CD14-positive monocyte (primary cell): ENCODE data around the gene SLC22A14. TPM values are rescaled to one million over a fixed set of nuclear protein-coding genes. Genes with fewer than 3 reads are reported as not detected.

ENCODE experiments used
- DNase-seq, 3 donors: peaks; one replicate each; pipeline ENCODE4 v3.0.0-alpha.2; 2011 to 2022
- H2AFZ ChIP-seq: 2 replicates; pipeline ENCODE4 v1.6.0; 2012; ENCODE audit warnings: mild to moderate bottlenecking, low read depth, low read length, inconsistent platforms; ENCODE audit not compliant: insufficient read depth, poor library complexity, severe bottlenecking
- H3K27ac ChIP-seq, 2 donors: 1 replicate in 1 of 2; 2 replicates in 1 of 2; pipeline ENCODE4 v1.5.1; 2012 to 2013; ENCODE audit warnings: low read length in 2 of 2, control low read depth in 1 of 2, inconsistent platforms in 1 of 2, low read depth in 1 of 2, mild to moderate bottlenecking in 1 of 2
- H3K27me3 ChIP-seq, 2 donors: one replicate each; pipeline versions ENCODE4 v1.6.0 to v1.6.1; 2011 to 2013; ENCODE audit warnings: low read length in 2 of 2; ENCODE audit not compliant: control insufficient read depth in 2 of 2, insufficient read depth in 2 of 2
- H3K36me3 ChIP-seq, 2 donors: replicated peaks in 1 of 2; 1 replicate in 1 of 2; 2 replicates in 1 of 2; pipeline versions ENCODE4 v1.5.1 to v1.6.1; 2012 to 2013; ENCODE audit warnings: low read length in 2 of 2, control low read depth in 1 of 2, inconsistent platforms in 1 of 2, mild to moderate bottlenecking in 1 of 2; ENCODE audit not compliant: insufficient read depth in 2 of 2, control insufficient read depth in 1 of 2
- H3K4me1 ChIP-seq, 2 donors: 1 replicate in 1 of 2; 2 replicates in 1 of 2; pipeline versions ENCODE4 v1.5.1 to v1.6.1; 2012 to 2013; ENCODE audit warnings: low read length in 2 of 2, control low read depth in 1 of 2, inconsistent platforms in 1 of 2, mild to moderate bottlenecking in 1 of 2, moderate library complexity in 1 of 2; ENCODE audit not compliant: insufficient read depth in 2 of 2, control insufficient read depth in 1 of 2
- H3K4me2 ChIP-seq: replicated peaks from 2 replicates; pipeline ENCODE3; 2012; ENCODE audit warnings: low read length, moderate library complexity, mild to moderate bottlenecking; ENCODE audit not compliant: poor library complexity, severe bottlenecking; ENCODE audit errors: extremely low read depth
- H3K4me3 ChIP-seq, 3 experiments: fragments of 200-600 bp in 1 of 3; sonication (generic) in 1 of 3; replicated peaks in 1 of 3; 1 replicate in 2 of 3; 2 replicates in 1 of 3; pipeline ENCODE4 v1.5.1; 2011 to 2013; ENCODE audit warnings: low read length in 3 of 3, mild to moderate bottlenecking in 3 of 3, control low read depth in 2 of 3, low read depth in 2 of 3, inconsistent platforms in 1 of 3, moderate library complexity in 1 of 3
- H3K79me2 ChIP-seq: 2 replicates; pipeline ENCODE4 v1.6.0; 2012; ENCODE audit warnings: mild to moderate bottlenecking, control low read depth, inconsistent platforms, low read length, moderate library complexity; ENCODE audit not compliant: insufficient read depth
- H3K9ac ChIP-seq: 2 replicates; pipeline ENCODE4 v1.6.0; 2017; ENCODE audit warnings: low read length, mild to moderate bottlenecking; ENCODE audit not compliant: insufficient read depth, poor library complexity, severe bottlenecking
- H3K9me3 ChIP-seq, 2 donors: replicated peaks in 1 of 2; 1 replicate in 1 of 2; 2 replicates in 1 of 2; pipeline versions ENCODE4 v1.5.1 to v1.6.1; 2012 to 2013; ENCODE audit warnings: low read length in 2 of 2, control low read depth in 1 of 2; ENCODE audit not compliant: control insufficient read depth in 1 of 2, insufficient read depth in 1 of 2
- H4K20me1 ChIP-seq: 2 replicates; pipeline ENCODE4 v1.6.0; 2012; ENCODE audit warnings: mild to moderate bottlenecking, low read length, control low read depth, moderate library complexity; ENCODE audit not compliant: insufficient read depth
- H3K27ac Mint-ChIP-seq, 7 donors: one replicate each; pipeline ENCODE4 v1.8.0; 2020; ENCODE audit warnings: mild to moderate bottlenecking in 7 of 7, mixed read lengths in 7 of 7, moderate library complexity in 6 of 7, inconsistent platforms in 2 of 7
- H3K27me3 Mint-ChIP-seq, 3 donors: one replicate each; pipeline ENCODE4 v1.8.0; 2021 to 2022; ENCODE audit warnings: low read depth in 3 of 3, mild to moderate bottlenecking in 3 of 3, mixed read lengths in 3 of 3, moderate library complexity in 3 of 3, inconsistent platforms in 1 of 3
- H3K36me3 Mint-ChIP-seq, 2 donors: one replicate each; pipeline ENCODE4 v1.8.0; 2020; ENCODE audit warnings: mixed read lengths in 2 of 2, inconsistent platforms in 1 of 2, mild to moderate bottlenecking in 1 of 2
- H3K4me1 Mint-ChIP-seq: one replicate; pipeline ENCODE4 v1.8.0; 2020; ENCODE audit warnings: mild to moderate bottlenecking, mixed read lengths
- H3K4me3 Mint-ChIP-seq, 2 donors: one replicate each; pipeline ENCODE4 v1.8.0; 2020; ENCODE audit warnings: mild to moderate bottlenecking in 2 of 2, mixed read lengths in 2 of 2, moderate library complexity in 1 of 2
- H3K9me3 Mint-ChIP-seq, 7 donors: one replicate each; pipeline ENCODE4 v1.8.0; 2020 to 2022; ENCODE audit warnings: mixed read lengths in 7 of 7, mild to moderate bottlenecking in 6 of 7, moderate library complexity in 6 of 7, inconsistent platforms in 2 of 7
- CTCF ChIP-seq: fragments of 200-600 bp; IDR thresholded peaks from one replicate; pipeline ENCODE4 v1.8.0; 2022; ENCODE audit warnings: antibody characterized with exemption, mild to moderate bottlenecking
- WGBS: methylation state at CpG from one replicate; pipeline ENCODE4 v1.1.5; 2013; ENCODE audit warnings: missing lambda C conversion rate; ENCODE audit not compliant: insufficient coverage; 5-methylcytosine and 5-hydroxymethylcytosine counted together
- intact Hi-C, 2 donors: fragments of 100-400 bp; cut with micrococcal nuclease; formaldehyde crosslinking; loops; one replicate each; pipeline versions ENCODE4 v1.15.0 to v1.15.1; 2023
- polyA plus RNA-seq, 3 donors: library from polyadenylated mRNA; depleted of rRNA in 1 of 3; unstranded in 2 of 3; stranded (reverse) in 1 of 3; fragments of 300-500 nt in 2 of 3; fragments of >200 nt in 1 of 3; fragmentation: Illumina TruSeq in 2 of 3; gene quantifications; 1 replicate in 2 of 3; 2 replicates in 1 of 3; pipeline ENCODE4 v1.2.3, GENCODE V29; 2012 to 2021

Gene SLC22A14
- polyA plus RNA-seq, 3 donors, result 0.45 TPM; not detected in 2

- WGBS, result 17% methylated on average over 2 of the region's 4 CpGs
- no peak for TF ChIP-seq CTCF
- intact Hi-C loops, result no loop called here
- Histone ChIP-seq H3K4me2 (no peak overlapping the region), H4K20me1 (no peaks in the 10 kb centered on the region), H3K27ac (no peak overlapping the region), H3K79me2 (no peaks in the 10 kb centered on the region), H3K4me3 (no peak overlapping the region), H3K27me3 (no peaks in the 10 kb centered on the region), H2AFZ (no peak overlapping the region), H3K9me3 (no peaks in the 10 kb centered on the region), H3K36me3 (no peaks in the 10 kb centered on the region), H3K9ac (no peak overlapping the region), H3K4me1 (peaks cover 38 to 55% of the 10 kb centered on the region in 2 donors)
- Mint-ChIP-seq H3K27me3 (peaks cover 0 to 3% (median 1%) of the 10 kb centered on the region in 3 donors), H3K4me3 (no peak overlapping the region), H3K9me3 (peaks cover 0 to under 1% (median 0%) of the 10 kb centered on the region in 7 donors), H3K36me3 (no peaks in the 10 kb centered on the region), H3K27ac (no peak overlapping the region), H3K4me1 (peaks cover 51% of the 10 kb centered on the region)
- DNase-seq, result no peak
Observed at GRCh38 chr3:38314112-38314763, 32.1 kb downstream of the SLC22A14 start.

- no peak for DNase-seq
- Histone ChIP-seq H3K4me2 (no peak overlapping the region), H3K79me2 (no peaks in the 10 kb centered on the region), H3K27me3 (no peaks in the 10 kb centered on the region), H3K9me3 (no peaks in the 10 kb centered on the region), H3K36me3 (no peaks in the 10 kb centered on the region), H3K4me3 (no peak overlapping the region), H3K4me1 (peaks cover 38 to 55% of the 10 kb centered on the region in 2 donors), H3K27ac (no peak overlapping the region), H3K9ac (no peak overlapping the region), H2AFZ (no peak overlapping the region), H4K20me1 (no peaks in the 10 kb centered on the region)
- Mint-ChIP-seq H3K9me3 (no peaks in the 10 kb centered on the region), H3K4me3 (no peak overlapping the region), H3K4me1 (peaks cover 51% of the 10 kb centered on the region), H3K36me3 (no peaks in the 10 kb centered on the region), H3K27ac (peak overlapping the region in 1 of 7 donors; percentile 68), H3K27me3 (peaks cover 0 to 3% (median 1%) of the 10 kb centered on the region in 3 donors)
- no peak for TF ChIP-seq CTCF
- WGBS, result 86% methylated on average over 3 of the region's 5 CpGs
- intact Hi-C loops, result no loop called here
Observed at GRCh38 chr3:38314764-38315487, 32.8 kb downstream of the SLC22A14 start.
